HL-60 (cell line): ENCODE data around the gene CORO2A.

Source experiments
- DNase-seq, 2 experiments: peaks; one replicate each; pipeline ENCODE4 v3.0.0-alpha.2; 2010 to 2020; ENCODE audit warnings: low read depth in 1 of 2, low spot score in 1 of 2
- H3K27ac ChIP-seq: fragments of 250-450 bp; sonication (Bioruptor Pico); replicated peaks from 2 replicates; pipeline ENCODE4 v1.5.1; 2020; ENCODE audit warnings: mild to moderate bottlenecking, moderate library complexity
- H3K27me3 ChIP-seq: fragments of 250-450 bp; sonication (Bioruptor Pico); 2 replicates; pipeline ENCODE4 v1.5.1; 2021; ENCODE audit warnings: mild to moderate bottlenecking, moderate library complexity; ENCODE audit not compliant: insufficient read depth, poor library complexity, severe bottlenecking
- H3K4me3 ChIP-seq: replicated peaks from 2 replicates; pipeline ENCODE4 v1.5.1; 2011; ENCODE audit warnings: mild to moderate bottlenecking, control low read depth, low read length; ENCODE audit not compliant: insufficient read depth
- CTCF ChIP-seq: IDR thresholded peaks from one replicate; pipeline ENCODE4 v1.5.1; 2011; ENCODE audit warnings: low read length, control low read depth, inconsistent platforms; ENCODE audit not compliant: insufficient read depth
- GABPA ChIP-seq: IDR thresholded peaks from 2 replicates; pipeline ENCODE4 v1.6.1; 2012; ENCODE audit warnings: low read depth
- POLR2AphosphoS5 ChIP-seq: IDR thresholded peaks from 2 replicates; pipeline ENCODE4 v1.6.1; 2012; ENCODE audit warnings: low read depth
- SPI1 ChIP-seq: IDR thresholded peaks from 2 replicates; pipeline ENCODE4 v1.6.1; 2012; ENCODE audit warnings: low read depth, mild to moderate bottlenecking, borderline replicate concordance
- TF ChIP-seq, protein P1 (sequence below): IDR thresholded peaks from 2 replicates; pipeline ENCODE4 v1.6.1; 2012; ENCODE audit warnings: low read depth; ENCODE audit not compliant: insufficient replicate concordance

Gene CORO2A

GRCh38 chr9:98171176-98171925, 21.1 kb downstream of the CORO2A start:
- Histone ChIP-seq H3K4me3 (no peak overlapping the region), H3K27ac (no peak overlapping the region), H3K27me3 (no peaks in the 10 kb centered on the region)
- TF ChIP-seq CTCF = no peak
- TF ChIP-seq, protein P1, sequence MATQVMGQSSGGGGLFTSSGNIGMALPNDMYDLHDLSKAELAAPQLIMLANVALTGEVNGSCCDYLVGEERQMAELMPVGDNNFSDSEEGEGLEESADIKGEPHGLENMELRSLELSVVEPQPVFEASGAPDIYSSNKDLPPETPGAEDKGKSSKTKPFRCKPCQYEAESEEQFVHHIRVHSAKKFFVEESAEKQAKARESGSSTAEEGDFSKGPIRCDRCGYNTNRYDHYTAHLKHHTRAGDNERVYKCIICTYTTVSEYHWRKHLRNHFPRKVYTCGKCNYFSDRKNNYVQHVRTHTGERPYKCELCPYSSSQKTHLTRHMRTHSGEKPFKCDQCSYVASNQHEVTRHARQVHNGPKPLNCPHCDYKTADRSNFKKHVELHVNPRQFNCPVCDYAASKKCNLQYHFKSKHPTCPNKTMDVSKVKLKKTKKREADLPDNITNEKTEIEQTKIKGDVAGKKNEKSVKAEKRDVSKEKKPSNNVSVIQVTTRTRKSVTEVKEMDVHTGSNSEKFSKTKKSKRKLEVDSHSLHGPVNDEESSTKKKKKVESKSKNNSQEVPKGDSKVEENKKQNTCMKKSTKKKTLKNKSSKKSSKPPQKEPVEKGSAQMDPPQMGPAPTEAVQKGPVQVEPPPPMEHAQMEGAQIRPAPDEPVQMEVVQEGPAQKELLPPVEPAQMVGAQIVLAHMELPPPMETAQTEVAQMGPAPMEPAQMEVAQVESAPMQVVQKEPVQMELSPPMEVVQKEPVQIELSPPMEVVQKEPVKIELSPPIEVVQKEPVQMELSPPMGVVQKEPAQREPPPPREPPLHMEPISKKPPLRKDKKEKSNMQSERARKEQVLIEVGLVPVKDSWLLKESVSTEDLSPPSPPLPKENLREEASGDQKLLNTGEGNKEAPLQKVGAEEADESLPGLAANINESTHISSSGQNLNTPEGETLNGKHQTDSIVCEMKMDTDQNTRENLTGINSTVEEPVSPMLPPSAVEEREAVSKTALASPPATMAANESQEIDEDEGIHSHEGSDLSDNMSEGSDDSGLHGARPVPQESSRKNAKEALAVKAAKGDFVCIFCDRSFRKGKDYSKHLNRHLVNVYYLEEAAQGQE = no peak
- no peak for TF ChIP-seq SPI1
- no peak for TF ChIP-seq GABPA
- TF ChIP-seq POLR2AphosphoS5 = no peak
- DNase-seq = no peak

- H3K4me3 ChIP-seq = no peak overlapping the region
- DNase-seq = peak in 1 of 2 experiments; percentile 38
- H3K27ac ChIP-seq = 0 out of 2 replicates have a peak overlapping the region, but pooled peaks have one; percentile 15
- TF ChIP-seq GABPA = no peak
- TF ChIP-seq SPI1 = no peak
- TF ChIP-seq, protein P1 = no peak
- TF ChIP-seq POLR2AphosphoS5 = no peak
- no peak for TF ChIP-seq CTCF
- no peaks in the 10 kb centered on the region for H3K27me3 ChIP-seq
Measured at GRCh38 chr9:98168941-98169488, 23.4 kb downstream of the CORO2A start.

GRCh38 chr9:98168153-98168780, 24.2 kb downstream of the CORO2A start:
- no peak for DNase-seq
- Histone ChIP-seq H3K4me3 (no peak overlapping the region), H3K27ac (no peak overlapping the region), H3K27me3 (no peaks in the 10 kb centered on the region)
- TF ChIP-seq SPI1 (no peak), CTCF (no peak), POLR2AphosphoS5 (no peak), GABPA (no peak)
- TF ChIP-seq, protein P1 = no peak
